Measurements from ENCODE around the gene MGAT4A.

GRCh38 chr2:98648451-98648850, 82.5 kb downstream of the MGAT4A start:
- TF ChIP-seq CTCF (IDR thresholded peaks at IDR 0.05) (no peak), EP300 (IDR thresholded peaks at IDR 0.05) (no peak), POLR2AphosphoS5 (IDR thresholded peaks at IDR 0.05) (no peak), POLR2A (IDR thresholded peaks at IDR 0.05) (no peak)

Data from sigmoid colon (tissue), 4 donors.